8988T (cell line): ENCODE data around the gene CCIN.
"Not testable (repeated sequence)": the region's sequence is repeated elsewhere in the genome, so short reads cannot be mapped to it uniquely, and the experiment has no call there.

ENCODE experiments used
- DNase-seq: peaks from one replicate; pipeline ENCODE4 v3.0.0; 2011

The CCIN gene

DNA sequence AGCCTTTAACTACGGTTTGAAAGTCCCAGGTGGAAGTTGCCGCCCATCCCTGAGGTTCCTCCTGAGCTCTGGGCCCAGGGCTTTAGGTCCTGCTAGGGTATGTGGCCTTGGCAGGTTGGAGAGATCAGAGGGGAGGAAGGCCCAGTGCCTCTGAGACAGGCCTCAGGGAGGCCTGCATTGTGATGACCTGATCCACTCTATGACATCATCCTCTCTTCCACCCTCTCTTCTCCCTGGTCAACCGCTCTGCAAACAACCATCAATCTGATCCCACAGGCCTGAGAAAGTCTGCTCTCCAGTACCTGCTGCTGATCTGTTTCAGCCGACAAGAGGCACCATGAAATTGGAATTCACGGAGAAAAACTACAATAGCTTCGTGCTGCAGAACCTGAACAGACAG lies at the start of gene CCIN:
Gene CCIN, plus strand, starts transcription at position 223 of the 400 bp plus-strand sequence. Its CDS starts 115 bp downstream, at position 338.
- DNase-seq: no peak

DNA sequence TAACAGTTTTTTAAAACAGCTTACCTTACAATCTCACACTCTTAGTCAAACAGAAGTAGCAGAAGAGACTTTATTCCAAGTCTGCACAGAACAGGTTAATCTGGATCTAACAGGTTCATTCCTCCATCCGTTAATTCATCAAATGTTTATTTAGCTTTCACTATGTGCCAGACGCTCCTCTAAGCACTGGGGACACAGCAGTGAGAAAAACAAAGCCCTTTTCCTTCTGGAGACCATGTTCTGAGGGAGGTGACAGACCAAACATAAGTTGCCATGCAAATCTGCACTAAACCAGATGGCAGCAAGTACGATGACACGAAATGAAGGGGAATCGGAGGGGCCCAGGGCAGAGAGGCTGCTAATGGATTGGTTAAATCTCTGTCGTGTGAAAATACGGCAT lies 49.7 kb upstream of the CCIN start:
- DNase-seq: no peak

DNA sequence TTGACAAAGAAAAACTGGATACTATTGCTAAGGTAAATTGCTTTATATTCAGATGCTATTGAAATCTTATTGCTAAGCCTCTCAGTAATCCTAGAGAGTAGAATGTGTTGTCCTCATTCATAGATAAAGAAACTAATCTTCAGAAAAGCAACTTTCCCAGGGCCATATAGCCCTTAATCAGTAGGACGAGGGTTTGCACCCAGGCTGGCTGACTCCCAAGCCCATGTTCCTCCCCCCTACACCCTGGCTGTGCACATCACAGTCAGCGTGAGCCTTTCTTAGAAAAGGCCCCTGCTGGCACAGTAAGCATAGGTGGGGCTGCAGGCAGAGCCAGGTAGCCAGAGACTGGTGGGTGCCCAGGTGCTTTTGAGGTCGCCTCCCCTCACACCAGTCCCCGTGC lies 48.5 kb upstream of the CCIN start:
- DNase-seq: no peak

DNA sequence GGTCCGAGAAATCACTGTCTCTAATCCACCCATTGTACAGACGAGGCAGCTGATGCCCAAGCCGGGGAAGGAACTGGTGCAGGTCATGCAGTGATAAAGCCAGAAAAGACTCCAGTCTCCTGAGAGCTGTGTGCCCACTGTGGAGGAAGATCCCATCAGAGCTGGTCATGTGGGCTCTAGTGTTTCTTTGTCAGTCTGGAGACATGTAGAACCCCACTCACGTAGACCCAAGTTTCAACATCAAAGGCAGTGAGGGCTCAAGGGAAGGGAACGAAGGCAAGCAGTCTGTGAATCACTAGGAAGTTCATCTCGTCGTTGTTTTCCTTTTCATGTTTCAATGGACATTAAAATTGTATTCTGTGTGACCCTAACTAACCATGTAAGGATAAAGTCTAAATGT lies 47.2 kb upstream of the CCIN start:
- DNase-seq: no peak

DNA sequence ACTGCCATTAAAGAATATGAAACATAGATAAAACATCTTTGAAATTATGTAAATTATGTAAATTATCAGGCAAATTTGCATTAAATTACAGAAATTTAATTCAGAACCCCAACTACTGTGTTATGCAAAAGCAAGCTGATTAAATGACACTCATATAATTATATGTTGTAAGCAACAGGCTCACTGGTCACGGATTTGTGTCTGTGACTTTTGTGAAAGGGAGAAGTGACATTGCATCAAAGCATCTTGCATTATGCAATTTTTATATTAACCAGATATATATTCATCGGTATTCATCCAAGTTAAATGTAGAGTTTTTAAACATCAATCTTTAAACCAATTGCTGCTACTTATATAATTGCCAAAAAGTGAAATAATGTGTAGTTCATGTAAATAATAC lies 45.7 kb upstream of the CCIN start:
- no peak for DNase-seq

DNA sequence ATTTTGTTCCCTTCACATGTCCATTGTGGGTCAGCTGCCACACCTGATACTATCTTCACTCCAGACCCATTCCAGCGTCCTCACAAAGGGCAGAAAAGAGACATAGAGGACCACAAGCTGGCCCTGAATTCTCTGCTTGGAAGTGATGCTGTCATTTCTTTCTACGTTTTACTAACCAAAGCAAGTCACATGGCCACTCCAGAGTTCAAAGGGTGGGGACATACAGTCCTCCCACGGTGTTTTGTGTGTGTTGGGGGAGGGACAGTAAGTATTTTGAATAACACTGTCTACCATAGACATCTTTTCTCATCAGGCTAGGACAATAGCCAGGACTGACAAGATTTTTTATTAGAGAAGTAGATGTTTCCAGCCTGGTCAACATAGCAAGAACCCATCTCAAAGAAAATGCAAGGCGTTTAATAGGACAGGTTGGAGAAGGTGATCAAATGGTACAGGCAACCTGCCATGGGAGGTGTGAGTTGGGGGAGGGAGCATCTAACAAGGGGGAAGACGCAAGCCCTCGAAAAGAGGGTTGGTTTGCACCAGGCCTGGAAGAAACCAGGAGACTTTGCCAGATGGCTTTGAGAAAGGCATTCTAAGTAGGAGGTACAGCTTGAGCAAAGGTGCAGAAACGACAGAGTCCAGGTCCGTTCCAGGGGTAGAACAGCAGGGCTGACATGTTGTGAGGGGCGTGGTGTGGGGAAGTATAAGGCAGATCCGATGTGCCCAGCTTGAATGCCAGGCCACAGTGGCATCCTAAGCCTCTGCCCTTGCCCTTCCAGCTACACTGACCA lies 43.9 kb upstream of the CCIN start:
- no peak for DNase-seq

DNA sequence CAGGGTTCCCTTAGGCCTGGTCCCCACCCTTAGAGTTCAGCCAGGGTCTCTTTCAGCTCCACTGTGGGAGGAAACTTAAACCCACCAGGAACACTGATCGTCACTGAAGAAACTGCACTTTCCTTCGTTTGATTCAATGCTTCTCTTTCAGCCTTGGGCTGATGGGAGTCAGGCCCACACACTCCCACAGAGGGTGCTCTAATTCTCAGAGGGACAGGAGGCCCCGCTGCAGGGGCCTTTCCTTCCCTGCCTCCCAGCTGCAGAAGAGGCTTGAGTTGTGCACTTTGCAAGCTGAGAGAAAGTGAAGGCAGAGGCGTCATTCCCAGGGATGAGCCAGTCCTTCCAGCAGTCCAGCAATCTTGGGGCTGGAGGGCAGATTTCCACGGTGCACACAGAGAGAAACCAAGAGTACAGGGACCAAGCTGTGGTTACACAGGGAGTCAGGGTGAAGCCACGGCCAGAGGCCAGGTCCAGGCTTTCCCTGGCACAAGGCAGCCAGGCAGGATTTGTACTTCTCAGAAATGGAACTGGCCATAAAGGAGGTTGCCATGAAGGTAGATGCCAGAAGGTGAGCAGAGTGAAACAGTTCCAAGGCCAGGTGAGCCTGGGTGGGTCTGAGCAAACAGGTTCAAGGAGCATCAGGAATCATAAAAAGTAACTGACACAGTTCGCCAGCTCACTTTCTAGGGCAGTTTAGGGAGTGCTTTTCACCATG lies 43.0 kb upstream of the CCIN start:
- no peak for DNase-seq

DNA sequence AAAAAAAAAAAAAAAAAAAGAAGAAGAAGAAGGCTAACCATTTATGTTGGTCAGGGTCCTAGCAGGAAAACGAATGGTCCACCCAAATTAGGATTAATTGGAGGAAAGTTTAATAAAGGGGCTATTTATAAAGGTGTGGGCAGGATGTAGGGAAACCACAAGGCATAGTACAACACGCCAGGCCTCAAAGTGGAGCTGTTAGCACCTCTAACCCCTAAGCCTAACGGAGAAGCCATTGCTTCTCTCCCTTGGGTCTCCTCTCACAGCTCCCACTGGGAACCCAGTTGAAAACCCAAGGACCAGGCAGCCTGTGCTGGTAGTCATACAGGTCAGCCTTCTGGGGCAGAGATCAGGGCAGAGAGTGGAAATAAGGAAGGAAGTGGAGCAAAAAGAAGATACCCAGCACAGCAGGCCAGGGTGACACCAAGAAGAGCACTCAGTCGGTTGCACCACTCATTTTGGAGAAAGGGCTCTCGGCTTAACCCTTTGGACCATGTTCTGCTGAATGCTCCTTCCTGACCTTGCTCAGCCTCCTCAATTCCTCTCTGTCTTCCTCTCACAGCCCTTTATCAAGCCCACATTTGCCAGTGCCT lies 41.4 kb upstream of the CCIN start:
- no peak for DNase-seq

DNA sequence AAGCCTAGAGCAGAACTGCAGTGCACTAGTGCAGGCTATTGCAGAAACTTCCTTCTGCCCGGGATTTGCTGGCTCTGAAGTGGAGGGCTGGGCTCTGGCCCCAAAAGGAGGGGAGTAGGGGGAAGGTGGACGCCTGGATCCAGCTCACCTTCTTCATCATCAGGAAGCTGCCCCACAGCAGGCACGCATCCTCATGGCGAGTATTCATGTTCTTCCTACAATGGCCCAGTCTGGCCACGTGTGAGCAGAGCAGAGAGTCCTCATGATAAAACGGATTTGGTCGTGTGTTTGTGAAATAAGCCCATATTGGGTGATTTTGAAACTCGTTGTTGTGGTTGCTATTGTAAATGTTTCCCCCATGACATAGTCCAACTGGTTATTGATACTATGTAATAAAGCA lies 40.8 kb upstream of the CCIN start:
- no peak for DNase-seq

DNA sequence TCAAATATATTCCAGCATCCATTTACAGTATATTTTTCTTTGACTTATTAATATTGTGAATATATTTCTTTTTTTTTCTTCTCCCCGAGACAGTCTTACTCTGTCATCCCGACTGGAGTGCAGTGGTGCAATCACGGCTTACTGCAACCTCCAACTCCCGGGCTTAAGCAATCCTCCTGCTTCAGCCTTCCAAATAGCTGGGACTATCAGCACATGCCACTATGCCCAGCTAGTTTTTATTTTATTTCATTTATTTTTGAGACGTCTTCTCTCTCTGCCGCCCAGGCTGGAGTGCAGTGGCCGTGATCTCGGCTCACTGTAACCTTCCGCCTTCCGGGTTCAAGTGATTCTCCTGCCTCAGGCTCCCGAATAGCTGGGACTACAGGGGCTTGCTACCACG lies 40.0 kb upstream of the CCIN start:
- no peak for DNase-seq

DNA sequence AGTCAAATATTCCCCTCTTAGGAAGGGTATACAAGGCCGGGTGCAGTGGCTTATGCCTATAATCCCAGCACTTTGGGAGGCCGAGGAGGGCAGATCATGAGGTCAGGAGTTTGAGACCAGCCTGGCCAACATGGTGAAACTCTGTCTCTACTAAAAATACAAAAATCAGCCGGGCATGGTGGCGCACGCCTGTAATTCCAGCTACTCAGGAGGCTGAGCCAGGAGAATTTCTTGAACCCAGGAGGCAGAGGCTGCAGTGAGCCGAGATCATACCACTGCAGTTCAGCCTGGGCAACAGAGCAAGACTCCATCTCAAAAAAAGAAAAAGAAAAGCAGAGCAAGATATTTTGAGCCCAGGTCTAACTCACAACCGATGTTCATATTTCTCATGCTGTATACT lies 37.5 kb upstream of the CCIN start:
- not testable (repeated sequence) for DNase-seq

DNA sequence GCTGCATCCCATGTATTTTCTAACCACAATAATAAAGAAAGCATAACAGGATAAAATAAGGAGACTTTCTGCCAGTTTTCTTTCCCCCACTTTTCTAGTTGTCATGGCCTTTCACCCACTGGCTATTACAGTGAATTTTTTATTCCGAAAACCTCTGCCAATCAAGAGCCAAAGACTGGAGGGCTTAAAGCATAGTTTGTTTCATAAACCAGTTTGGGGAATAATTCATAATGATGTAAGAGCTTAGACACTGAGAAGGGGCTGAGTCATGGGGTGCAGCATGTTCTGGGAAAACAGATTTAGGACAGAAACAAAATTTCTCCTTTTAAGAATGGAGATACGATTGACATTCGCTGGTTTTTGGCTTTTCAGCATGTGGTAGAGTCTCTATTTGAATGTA lies 37.1 kb upstream of the CCIN start:
- DNase-seq: no peak

DNA sequence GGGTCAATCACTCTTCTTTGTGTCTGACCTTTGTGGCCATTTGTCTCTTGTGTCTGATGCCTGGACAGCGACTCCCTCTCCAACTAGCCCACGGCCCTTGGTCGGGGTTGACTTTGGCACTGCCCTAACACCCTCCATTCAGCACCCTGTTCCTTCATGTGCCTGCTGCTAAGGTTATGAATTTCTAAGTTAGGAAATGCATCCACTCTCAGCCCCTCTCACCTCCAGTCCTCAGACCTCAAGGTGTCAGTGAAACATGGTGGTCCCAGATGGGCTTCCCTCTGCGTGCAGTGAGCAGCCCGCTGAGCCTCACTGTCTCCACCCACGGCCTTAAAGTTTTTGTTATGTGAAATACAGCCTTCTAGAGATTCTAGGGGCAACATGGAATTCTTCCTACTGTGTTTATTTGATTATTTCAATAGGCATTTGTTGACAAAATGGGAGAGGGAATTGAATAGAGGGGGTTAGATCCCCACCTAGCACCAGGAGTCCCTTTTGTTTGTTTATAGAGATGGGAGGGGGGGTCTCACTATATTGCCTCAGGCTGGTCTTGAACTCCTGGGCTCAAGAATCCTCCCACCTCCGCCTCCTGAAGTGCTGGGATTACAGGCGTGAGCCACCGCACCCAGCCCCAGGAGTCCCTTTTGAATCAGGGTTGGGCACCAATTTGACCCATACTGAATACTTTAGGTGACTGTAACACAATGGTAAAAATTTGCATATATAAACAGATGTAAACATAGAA lies 34.3 kb upstream of the CCIN start:
- DNase-seq: no peak

DNA sequence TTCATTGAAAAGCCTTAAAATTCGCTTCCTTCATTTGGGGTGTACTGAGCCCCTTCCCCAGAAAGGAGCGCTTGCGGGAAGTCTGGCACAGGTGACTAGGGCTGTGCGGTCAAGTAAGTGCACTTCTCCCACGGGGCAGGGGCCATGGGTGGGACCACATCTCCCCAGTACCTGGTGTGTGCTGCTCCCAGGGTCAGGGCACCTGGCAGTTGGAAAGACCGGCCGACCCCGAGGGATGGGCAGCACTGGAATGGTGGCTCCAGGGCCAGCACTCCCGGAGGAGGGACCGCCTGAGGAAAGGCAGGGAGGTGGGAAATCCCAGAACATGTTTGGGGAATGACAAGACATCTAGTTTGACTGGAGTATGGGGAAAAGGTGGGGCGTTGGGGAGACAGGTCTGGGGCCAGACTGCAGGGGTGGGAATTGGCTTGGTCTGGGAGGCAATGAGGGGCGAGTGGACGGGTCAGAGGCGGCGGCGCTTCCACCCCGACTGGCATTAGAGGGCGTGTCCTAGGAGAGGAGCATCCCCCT lies 33.4 kb upstream of the CCIN start:
- DNase-seq: no peak

DNA sequence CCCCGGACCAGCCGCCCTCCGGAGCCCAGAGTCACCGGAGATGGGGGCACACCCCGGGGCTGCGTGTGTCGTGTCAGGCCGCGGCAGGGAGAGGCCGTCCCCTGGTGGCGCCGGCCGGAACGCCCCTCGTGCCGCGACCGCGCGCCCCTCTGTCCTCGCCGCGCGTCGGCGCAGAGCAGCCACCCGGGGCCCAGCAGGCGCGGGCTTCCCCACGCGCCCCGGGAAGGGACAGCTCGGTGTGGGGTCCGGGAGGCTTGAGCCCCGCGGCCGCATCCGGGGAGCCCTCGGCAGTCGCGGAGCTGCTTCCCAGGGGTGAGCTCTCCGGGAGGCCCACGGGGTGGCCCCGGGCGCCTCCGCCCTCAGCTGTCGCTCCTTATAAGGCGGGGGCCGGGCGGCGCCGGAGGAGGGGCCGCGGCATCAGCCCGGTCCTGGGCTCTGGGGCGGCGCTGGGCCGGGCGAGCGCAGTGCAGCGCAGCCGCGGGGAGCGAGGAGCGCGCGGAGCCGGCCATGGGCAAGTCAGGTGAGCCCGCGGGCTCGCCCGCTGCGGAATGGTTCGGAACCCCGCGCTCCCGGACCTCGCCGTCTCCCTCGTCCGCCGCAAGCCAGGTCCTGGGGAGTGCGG lies 32.8 kb upstream of the CCIN start, which contains the start of gene GLIPR2:
Gene GLIPR2, plus strand, starts transcription at position 462 of the 622 bp plus-strand sequence. Its CDS starts 46 bp downstream, at position 508.
- peak; percentile 97 for DNase-seq

DNA sequence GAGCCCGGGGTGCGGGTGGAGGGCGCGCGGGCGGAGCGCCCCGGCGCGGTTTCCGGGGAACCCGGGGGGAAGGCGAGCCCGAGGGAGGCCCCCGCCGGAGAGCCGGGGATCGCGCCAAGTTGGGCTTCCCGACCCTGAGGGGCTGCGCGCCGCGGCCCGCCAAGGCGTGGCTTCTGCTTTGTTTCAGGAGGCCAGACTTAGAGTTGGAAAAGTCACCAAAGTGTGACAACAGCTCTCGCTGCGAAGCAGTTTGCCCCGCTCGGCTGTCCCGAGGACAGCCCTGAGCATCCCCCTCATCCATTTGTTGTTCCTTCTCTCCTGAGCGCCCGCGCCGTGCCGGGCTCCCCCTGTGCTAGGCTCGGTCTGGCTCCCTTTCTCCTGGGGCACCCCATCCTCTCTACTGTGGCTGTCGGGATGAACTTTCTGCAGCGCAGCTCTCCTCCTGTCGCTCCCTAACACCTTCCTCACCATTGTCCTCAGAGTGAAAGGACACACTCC lies 32.2 kb upstream of the CCIN start:
- DNase-seq: no peak

DNA sequence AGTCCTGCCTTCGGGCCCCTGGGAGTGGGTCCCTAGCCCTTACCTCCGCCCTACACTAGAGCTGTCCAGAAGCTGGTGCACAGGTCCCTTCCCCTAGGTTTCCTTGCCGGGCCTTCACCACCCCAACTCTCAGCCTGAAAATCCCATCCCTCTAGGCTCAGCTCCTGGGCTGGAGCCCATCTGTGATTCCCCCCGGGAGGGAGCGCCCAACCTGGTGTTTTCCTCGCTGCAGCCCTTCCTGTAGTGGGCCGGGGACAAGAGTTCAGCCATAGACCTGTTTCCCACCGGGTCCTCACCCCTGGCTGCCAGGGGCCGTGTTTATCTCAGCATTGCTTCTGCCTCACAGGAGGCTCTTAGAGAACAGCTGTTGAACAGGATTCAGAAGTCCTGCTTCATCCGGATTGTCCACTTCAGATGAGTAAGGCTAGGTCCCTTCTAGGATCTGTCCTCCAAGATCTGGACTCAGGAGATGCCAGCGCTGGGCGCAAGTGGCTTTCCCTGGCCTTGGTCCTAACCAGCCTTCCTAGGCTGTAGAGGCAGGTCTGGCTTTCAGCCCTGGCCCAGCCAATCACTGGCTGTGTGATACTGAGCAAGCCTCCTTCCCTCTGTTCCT lies 31.7 kb upstream of the CCIN start:
- DNase-seq: no peak

DNA sequence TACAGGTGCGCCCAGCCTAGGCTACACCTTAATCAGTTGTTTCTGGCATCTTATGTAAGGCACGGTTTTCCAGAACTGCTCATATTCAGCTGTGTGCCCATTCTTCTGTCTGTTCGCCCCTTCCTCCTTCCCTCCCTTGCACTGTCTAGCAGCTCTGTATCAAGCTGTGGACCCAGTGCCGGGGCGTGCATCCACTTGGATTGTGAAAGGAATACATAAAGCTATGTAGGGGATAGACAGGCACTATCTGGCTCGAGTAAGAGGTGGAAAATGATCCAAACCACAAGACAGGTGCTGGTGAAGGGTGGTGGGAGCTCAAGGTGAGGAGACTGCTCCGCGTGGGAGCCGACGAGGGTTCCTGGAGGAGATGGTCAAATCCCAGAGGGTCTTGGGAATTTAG lies 30.7 kb upstream of the CCIN start:
- no peak for DNase-seq

DNA sequence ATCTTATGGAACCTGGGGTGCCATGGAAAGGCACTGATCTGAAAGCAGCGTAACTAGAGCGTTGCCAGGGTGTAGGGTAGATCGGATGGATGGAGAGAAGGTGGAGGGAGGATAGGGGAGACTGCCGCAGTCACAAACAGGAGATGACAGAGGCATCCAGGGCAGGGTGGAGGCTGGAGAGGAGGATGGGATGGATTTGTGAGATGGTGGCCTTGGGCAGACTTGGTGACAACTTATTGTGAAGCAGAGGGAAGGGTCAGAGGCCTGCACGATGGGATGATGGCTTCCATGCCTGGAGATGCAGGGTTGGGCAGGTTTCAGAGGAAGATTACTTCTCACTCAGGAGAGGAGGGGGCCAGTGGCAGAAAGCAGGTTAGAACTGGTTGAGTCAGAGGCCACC lies 30.3 kb upstream of the CCIN start:
- DNase-seq: no peak

DNA sequence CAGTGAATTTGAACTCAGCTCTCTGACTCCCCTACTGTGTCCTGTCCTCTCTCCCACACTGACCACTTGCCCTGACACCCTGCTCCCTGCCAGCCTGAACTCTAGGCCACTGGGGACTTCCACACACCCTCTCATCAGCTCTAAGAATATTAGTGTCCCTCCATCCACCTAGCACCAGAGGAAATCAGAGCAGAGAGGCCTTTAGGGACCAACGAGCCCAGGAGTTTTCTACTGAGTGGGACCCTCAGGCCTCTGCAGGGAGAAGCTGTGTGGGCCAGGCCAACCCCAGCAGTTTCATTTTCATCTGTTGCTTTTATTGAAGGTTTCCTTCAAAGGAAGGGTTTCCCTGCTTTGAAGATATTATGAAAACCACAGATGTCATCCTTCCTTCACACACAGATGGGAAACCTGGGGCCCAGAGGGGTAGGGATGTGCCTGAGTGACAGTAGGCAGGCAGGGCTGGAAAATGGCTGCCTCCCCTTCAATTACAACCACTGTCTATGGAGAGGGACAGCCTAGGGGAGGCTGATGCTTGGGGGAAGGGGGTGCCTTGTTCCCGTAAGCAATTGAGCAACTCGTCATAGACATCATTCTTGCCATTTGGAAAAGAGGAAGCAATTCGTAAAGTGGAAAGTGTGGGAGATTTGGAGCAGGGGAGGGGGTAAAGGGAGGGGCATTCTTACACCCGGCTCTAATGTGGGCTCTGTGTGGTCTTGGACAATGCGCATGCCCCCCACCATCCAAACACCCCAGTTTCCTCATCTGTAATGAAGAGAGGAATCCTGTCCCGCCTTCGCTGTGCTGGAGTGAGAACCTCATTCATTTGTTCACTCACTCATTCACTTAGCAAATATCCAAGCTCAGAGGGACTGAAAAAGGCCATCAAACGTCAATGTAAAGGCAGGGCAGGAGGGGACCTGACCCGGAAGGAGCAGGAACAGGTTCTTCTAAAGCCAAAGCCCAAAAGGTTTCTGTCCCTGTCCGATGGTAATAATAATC lies 28.8 kb upstream of the CCIN start:
- DNase-seq: no peak

DNA sequence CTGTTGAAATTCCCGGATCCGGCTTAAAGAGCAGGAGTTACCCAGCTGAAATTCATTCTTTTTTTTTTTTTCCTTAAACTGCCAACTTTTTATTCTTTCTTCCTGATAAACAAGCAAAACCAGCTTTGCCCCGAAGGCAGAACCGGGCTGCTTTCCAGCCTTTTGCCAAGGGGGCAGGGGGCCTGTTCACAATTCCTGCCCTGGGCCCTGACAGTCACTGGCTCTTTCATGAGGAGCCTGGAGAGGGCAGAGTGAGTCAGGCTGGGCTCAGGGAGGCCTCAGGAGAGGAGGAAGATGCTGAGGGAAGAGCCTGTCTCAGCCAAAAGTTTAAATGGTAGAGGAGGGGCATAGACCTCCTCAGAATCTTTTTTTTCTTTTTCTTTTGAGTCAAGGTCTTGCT lies 27.9 kb upstream of the CCIN start:
- no peak for DNase-seq
